Medulla oblongata (tissue), 1 donor: ENCODE measurements around the gene DIP2C.
A peak's percentile ranks its signal among the peaks of the same experiment; 100 is the strongest.

Source experiments
- DNase-seq: peaks from one replicate; pipeline ENCODE4 v3.0.0-alpha.2; 2015; ENCODE audit errors: extremely low spot score

Gene DIP2C

GRCh38 chr10:677750-678661, 11.5 kb downstream of the DIP2C start:
- no peak for DNase-seq

GRCh38 chr10:677038-677437, 12.4 kb downstream of the DIP2C start:
- no peak for DNase-seq

DNA sequence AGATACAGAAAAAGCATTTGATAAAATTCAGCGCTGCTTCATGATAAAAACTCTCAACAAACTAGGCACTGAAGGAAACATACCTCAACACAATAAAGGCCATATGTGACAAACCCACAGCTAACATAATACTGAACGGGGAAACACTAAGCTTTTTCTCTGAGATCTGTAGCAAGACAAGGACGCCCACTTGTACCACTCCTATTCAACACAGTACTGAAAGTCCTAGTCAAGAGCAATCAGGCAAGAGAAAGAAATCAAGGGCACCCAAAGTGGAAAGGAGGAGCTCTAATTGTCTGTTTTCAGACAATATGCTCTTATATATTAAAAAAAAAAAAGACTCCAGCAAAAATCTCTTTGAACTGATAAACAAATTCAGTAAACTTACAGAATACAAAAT, 13.3 kb downstream of the DIP2C start:
- no peak for DNase-seq

GRCh38 chr10:675532-675931, 13.9 kb downstream of the DIP2C start:
- DNase-seq, result no peak

GRCh38 chr10:673492-673891, 16.0 kb downstream of the DIP2C start:
- DNase-seq, result no peak

- no peak for DNase-seq
Measured at GRCh38 chr10:672992-673391, 16.5 kb downstream of the DIP2C start.

GRCh38 chr10:672203-672602, 17.3 kb downstream of the DIP2C start:
- no peak for DNase-seq

DNA sequence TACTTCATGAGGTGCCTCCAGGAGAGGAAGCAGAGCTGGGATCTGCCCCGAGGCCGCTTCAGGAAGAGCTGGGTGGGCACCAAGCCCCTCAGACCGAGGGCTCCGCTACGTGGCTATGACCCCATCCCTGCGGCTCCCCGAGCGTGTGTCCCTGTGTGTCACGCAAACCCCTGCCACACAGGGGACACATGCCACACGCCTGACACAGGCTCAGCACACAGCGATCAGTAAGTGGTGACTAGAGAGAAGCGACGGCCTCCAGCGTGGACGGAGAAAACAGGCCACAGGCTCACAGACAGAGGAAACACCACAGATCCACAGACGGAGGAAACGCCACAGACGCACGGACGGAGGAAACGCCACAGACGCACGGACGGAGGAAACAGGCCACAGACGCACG, 18.5 kb downstream of the DIP2C start:
- DNase-seq, result no peak

DNA sequence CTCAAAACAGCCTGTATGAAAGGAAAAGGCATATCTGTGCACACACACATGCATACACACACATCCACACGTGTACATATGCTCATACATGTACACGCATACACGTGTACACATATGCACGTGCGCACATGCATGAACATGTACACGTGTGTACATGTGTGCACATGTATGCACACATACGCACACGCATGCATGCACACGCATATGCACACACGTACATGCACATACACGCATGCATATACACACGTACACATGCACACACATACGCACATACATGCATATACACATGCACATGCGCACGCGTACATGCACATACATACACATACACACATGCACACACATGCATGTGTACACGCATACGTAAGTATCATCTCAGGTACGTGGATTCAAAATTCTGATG, 19.4 kb downstream of the DIP2C start:
- no peak for DNase-seq

DNA sequence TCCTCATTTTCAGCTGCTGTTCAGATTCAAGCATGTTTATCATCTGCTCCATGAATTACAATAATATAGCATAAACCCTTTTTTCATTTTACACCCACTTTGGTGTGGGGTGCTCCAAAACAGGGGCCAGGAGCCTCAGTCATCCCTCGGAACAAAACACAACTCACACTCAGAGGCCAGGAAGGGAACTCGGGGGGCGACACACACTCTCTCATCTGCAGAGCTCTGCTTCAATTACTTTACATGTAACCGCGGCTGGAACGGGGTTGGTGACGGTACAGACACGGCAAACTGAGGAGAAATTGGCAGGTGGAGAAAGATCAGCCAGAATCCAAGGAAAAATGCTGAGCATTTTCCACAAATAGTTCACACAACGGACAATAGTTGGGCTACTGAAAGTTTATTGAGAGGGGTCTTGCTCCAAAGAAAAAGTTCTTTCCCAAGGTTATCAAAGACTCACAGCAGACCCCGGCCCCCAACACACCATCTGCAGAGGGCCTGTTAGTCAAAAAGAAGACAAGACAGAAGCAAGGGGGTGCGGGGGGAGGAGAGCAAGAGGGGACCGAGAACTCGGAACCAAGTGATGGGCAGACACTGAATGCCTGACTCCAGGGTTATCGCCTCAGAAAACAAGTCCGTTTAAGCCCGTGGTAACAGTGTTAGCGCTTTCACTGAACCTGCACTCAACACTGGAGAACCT, 20.5 kb downstream of the DIP2C start:
- DNase-seq, result no peak

GRCh38 chr10:667602-668143, 21.8 kb downstream of the DIP2C start:
- DNase-seq, result no peak

DNA sequence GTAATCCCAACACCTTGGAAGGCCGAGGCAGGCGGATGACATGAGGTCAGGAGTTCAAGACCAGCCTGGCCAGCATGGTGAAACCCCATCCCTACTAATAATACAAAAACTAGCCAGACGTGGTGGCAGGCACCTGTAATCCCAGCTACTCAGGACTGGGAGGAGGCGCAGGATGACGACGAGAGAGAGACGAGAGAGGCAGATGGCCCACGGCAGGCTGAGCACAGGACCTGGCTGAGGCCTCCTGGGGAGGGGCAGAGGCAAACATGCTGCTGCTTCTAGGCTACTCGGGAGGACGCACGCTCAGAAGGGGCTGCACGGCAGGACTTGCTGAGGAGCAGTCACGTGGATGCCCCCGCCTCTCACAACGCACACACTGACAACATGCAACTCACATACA, 22.4 kb downstream of the DIP2C start:
- DNase-seq, result no peak

DNA sequence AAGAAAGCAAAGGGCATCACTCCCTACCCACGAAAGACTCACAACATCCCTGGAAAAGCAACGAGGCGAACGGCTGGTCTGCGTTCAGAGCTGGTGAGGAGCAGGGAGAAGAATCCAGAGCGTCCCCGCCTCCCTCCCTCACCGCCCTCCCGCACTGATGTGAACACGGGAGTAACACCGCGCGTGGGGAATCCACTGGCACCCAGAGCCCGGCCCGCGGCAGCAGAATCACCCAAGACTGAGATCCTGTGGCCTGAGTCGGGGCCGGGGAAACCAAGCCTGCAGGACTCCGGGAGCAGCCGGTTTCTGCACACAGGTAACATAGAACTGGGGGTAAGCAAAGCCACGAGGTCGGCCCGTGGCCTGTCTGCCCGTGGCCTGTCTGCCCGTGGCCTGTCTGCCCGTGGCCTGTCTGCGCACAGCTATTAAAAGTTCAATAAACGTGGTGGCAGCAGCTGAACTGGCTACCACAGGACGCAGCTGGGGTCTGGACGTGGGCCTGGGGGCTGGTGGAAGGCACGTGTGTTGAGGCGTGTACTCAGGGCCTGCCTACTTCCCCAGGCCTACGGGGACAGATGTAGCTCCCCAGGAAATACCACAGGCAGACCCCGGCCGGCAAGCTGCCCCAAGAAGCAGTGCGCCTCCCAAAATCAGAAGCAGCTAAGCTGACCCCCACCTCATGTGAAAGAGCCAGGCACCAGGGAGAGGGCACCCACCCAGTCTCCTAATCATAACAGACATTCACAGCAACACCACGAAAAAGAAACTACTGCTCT, 23.0 kb downstream of the DIP2C start:
- no peak for DNase-seq

- DNase-seq, result no peak
Measured at GRCh38 chr10:665579-666091, 23.8 kb downstream of the DIP2C start.

DNA sequence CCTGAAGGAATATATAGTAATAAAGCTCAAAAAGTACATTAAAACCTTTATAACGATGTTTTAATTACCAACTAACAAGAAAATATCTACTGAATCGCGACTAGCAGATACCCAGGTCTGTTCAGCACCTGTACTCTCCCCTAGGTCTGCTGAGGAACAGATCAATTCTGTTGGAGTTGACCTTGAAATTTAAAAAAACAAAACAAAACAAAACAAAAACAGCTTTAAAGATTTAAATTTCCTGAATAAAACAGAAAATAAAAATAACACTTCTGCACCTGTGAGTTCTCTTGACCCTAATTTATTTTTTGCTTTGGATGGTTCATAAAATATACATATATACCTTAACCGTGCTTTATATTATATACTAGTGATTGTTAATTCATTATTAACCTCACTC, 24.6 kb downstream of the DIP2C start:
- no peak for DNase-seq

- DNase-seq, result no peak
Measured at GRCh38 chr10:664301-664700, 25.2 kb downstream of the DIP2C start.

DNA sequence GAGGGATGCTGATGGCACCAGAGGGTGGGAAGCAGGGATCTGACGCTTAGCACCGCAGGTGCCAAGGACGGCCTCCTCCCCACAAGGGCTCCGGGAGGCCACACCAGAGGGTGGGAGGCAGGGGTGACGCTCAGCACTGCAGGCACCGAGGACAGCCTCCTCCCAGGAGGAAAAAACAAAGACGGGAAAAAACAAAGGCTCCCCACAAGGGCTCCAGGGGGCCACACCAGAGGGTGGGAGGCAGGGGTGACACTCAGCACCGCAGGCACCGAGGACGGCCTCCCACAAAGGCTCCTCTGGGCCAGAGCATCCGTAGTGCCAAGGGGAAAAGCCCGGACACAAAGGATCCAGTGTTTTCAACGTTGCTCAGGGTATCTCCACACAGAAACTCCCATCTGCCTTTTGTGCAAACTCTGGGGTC, 25.6 kb downstream of the DIP2C start:
- DNase-seq, result peak; percentile 93

- DNase-seq, result no peak
Measured at GRCh38 chr10:663466-663751, 26.1 kb downstream of the DIP2C start.

- no peak for DNase-seq
Measured at GRCh38 chr10:662686-663465, 26.6 kb downstream of the DIP2C start.

- no peak for DNase-seq
Measured at GRCh38 chr10:662223-662605, 27.3 kb downstream of the DIP2C start.

GRCh38 chr10:661597-662222, 27.8 kb downstream of the DIP2C start:
- no peak for DNase-seq
